ENCODE measurements around the gene SOX18.

SOX18 gene

DNA sequence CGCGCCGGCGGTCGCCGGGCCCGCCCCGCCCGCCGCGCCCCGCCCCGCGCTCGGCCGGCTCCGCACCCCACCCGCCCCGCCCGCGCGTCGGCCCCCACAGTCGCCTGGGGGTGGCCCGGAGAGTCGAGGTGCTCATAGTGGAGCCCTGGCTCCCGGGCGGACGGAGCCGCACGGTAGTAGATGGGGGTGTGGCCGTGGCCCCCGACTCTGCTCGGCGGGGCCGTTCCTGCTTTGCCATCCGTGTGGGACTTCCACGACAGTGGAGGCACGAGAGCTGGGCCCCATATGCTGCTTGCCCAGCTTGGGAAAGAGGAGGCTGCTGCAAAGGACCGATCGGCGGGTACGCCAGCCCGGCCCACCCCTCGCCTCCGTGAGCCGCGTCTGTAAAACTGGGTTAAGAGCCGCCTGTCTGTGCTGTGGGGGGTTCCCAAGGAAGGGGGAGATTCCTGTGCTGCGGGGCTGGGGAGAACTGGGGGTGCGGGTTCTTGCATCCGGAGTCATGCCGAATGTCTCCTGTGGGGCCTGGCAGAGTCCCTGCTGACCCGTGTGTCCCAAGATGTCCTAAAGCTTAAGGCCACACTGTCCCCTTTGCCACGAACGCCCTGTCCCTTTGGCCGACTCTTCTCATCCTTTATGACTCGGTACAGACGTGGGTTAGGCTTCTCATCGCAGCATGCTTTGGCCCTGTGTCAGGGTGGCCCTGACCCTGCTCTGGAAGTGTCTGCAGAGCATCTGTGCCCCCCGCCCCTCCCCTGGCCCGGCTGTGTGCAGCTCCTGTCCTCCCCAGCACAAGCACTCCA is 30.8 kb upstream of the SOX18 start, which contains the start of gene OPRL1:
Gene OPRL1, plus strand, starts transcription at position 70 of the 800 bp plus-strand sequence. CDS start 12,639 bp downstream, outside the sequence.
- DNase-seq (ENCODE audit: low spot score): no peak

DNA sequence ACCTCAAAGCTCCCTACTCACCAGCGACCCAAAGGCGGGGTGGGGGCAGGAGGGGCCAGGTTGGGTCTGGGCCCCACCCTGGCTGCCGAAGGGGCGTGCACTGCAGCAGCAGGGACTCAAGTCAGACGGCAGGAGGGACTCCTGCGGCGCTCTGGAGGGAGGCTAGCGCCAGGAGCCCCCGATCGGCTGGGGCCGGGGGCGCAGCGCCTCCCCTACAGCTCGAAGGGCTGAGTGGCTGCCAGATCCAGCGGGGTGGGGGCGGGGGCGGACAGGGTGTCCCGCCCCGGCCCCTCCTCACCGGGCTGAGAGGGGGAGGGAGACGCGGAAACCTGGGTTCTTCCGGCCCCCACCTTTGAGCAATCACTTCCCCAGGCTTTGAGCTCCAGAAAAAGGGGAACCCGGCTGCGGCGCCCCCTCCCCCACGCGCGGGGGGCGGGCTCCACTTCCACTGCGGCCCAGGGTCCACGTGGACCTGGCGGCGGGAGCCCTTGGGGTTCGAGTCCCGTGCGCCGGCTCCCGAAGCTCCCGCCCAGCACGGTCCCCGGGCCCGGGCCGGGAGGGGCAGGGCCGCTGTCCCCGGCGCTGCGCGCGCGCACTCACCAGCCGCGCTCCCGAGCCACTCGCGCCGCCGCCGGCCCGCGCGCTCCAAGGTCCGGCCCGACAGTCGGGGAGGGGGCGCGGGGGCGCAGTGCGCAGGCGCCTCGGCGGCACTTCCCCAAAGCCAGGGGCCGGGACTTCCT is 30.0 kb upstream of the SOX18 start, which contains the start of gene RGS19:
Gene RGS19, minus strand, starts transcription at position 246 of the 740 bp plus-strand sequence. CDS start 2,632 bp downstream, outside the sequence.
- DNase-seq (ENCODE audit: low spot score): peak; percentile 91

DNA sequence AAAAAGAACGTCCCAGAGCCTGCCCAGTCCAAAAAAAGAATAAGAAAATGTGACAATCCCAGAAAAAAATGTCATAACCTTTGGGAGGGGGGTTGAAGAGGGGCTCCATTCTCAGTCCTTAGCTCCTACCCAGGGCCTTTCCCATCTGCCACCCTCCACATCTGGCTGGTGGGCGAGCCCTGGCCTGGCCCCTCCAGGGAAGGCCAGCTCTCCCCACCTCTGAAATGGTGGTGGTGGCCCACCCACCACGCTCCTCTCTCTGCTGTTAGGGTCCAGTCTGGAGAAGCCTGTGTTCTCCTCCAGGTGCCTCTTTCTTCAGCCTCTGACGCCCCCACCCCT is 29.5 kb upstream of the SOX18 start:
- no peak for DNase-seq (ENCODE audit: low spot score)

DNA sequence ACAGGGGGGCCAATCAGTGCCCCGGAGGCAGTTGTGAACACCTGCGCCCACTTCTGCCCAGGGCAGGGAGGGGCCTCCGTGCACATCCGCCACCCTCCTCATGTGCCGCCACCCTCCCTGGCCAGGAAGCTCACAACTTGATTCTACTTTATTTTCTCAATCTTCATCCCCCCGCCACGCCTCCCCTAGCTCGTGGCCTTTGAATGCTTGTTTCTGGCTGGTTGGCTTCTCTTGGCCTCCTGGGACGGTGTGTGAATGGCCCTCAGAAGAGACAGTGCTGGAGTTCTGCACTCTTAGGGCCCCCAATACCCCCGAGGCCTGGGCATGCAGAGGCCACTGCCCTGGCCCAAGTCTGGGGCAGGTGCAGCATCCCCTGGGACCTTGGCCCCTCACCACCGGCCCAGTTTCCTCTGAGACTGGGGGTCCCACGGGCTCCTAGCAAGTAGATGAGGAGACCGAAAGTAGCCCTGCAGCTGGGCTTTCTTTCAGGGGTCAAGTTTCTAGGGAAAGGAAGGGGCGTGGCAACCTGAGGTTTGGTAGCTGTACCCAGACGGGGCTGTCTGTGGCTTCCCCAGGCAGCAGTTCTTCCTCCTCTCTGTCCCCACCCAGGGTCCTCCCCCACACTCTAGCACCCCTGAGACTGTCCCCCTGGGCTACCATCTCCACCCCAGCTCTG is 28.6 kb upstream of the SOX18 start:
- DNase-seq (ENCODE audit: low spot score): no peak

DNA sequence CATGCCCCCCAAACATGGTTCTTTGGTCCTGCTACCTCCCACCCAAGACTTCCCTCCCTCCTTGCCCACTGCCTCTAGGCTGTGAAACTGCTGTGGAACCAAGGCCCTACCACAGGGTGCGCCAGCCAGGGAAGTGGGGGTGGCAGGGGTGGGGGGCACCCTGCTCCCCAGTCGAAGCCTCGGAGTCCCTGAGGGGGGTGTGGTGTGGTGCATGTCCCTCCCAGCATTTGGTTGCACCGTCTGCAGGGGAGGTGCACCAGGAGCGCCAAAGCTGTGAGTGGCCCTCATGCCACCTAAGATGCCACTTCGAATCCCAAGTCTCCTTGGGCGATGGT is 28.1 kb upstream of the SOX18 start:
- no peak for DNase-seq (ENCODE audit: low spot score)

DNA sequence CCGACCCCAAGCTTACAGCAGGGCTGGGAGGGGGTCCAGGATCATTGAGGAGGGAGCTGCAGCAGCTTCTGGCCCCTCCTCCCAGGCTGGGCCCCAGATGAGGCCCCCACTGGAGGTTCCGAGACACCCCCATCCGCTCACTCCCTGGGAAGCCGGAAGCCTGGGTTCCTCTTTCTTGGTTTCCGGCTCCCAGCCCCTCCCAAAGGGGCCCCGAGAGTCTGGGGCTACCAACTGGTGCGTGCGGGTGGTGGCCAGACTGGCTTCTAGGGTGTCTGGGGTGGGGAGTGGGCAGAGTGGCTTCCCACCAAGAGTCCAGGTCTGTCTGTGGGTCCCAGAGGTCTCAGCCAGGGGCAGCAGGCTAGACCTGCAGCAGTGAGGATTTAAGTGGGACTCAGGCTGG is 27.7 kb upstream of the SOX18 start:
- no peak for DNase-seq (ENCODE audit: low spot score)

DNA sequence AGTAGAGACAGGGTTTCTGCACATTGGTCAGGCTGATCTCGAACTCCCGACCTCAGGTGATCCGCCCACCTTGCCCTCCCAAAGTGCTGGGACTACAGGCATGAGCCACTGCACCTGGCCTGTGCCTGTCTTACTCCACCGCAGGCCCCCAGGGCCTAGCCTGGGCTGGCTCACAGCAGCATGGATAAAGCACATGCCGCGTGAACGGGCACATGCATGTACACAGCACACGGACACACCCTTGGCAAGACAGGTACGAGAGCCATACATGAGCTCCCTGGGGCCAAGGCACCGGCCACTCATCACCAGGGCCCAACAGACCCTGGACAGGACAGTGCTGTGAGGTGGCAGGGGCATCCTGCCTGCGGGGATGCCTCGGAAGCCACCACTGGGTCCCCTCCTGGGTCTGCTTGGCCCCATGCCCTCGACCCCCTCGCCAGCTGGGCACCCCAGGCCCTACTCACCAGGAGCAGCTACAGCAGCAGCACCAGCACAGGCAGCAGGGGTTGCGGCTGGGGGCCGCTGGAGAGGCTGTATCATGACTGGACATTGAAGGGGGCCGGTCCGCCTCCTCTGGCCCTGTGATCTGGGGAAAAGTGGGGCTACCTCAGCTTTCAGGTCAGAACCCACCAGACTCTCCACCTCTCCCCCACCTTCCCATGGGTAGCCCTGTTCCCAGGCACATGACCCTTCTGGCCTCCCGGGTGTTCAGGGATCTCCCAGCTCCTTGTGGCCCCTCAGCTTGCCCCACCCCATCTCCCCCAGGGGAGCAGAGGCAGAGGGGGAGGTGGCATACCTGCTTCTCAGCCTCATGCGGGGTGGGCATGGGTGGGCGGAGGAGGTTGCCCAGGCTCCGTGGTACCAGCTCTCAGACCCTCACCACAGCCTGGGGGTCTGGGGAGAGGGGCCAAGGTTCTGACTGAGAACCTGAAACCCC is 26.9 kb upstream of the SOX18 start:
- no peak for DNase-seq (ENCODE audit: low spot score)

DNA sequence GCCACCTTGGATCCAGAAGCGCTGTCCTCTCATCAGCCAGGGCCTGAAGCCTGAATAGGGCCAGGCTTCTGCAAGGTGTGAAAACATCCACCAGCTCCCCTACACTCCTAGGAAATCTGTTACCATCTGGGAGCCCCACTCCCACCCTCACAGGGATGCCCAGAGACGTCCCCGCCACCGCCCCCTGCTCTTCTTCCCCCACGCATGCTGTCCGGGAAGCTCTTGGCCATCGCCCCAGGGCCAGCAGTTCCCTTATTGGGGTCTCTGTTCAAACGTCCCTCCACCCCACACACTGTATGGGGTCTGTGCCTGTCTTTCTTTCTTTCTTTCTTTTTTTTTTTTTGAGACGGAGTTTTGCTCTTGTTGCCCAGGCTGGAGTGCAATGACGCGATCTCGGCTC is 26.1 kb upstream of the SOX18 start:
- no peak for DNase-seq (ENCODE audit: low spot score)

DNA sequence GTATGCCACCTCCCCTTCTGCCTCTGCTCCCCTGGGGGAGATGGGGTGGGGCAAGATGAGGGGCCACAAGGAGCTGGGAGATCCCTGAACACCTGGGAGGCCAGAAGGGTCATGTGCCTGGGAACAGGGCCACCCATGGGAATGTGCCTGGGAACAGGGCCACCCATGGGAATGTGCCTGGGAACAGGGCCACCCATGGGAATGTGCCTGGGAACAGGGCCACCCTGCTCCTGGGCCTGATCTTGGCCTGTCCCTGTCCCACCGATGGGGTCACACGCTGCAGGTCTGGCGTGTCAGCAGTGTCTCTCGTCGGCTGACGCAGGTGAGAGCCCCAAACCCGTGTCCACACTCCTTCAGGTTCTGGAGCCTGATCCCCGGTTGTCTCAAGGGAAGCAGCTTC is 25.5 kb upstream of the SOX18 start:
- DNase-seq (ENCODE audit: low spot score): no peak

DNA sequence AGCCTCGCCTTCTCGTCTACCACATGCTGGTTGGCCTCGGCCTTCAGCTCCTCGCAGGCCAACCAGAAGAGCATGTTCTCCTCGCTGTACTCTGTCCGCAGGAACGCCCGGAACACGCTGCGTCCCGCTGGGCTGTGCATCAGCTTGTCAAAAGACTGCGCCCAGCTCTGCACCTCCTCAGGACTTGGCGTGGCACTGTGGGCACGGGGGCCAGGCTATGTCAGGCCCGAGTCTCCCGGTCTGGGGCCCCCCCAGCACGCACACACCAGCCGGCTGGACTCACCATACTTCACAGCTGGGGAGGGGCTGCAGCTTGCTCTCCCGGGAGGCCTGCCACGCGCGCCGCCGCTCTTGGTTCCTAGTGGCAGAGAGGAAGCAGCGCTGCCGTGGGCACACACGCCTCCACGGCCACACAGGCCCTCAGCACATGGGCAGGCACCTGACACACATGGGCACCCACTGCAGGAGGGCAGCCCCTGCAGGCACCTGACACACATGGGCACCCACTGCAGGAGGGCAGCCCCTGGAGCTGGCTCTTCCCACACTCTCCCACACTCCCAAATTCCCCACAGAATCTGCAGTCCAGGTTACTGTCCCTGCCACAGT is 24.8 kb upstream of the SOX18 start:
- DNase-seq (ENCODE audit: low spot score): no peak

DNA sequence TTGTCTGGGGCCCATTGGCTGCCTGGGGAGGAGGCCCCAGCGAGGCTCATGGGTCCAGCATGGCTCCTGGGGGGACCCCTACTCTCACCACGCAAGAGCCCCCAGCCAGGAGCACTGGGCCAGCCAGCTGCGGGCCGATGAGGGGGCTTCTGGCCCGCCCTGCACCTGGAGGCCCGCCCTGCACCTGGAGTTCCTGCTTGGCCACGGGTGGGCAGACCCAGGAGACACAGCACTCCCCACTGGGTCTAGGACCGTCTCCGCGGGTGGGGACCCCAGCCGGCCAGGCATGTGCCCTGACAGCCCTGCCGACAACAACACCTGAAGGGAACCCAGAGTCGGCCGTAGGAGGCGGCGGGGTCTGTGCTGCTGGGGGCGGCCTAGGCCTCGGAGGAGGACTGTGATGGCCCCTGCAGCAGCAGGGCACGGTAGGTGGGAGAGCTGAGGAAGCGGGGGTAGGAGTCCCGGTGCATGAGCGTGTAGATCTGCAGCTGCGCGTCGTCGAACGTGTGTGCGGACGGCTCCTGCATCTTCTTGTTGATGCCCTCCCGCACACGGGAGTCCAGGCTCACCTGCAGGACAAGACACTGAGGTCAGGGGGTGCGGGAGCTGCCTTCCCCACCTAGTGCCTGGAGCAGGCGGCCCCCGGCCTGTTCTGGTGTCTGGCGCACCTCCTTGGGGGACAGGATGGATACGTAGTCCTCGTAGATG is 24.2 kb upstream of the SOX18 start:
- no peak for DNase-seq (ENCODE audit: low spot score)

DNA sequence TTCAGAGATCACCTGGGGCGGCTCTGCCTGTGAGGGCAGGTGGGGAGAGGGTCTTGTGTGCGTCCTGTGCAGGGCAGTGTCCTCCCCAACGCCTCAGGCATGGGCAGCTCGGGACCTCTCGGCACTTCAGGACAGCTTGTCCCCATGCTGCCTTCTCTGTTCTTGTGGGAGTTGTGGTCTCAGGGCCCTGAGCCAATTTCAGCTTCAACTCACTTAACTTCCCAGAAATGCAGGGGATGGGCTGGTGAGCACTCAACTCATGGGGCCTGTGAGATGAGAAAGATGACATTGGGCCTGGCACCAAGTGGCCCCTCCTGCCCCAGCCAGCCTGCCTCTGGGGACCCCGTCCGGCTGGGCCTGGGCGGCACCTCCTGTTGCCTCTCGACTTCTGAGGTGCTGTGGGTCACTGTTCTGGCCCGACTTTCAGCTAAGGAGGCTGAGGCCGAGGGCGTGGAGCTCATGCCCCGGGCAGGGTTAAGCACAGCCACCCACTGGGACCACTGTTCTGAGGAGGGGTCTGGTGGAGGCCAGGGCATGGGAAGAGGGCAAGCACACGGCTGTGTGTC is 23.1 kb upstream of the SOX18 start:
- no peak for DNase-seq (ENCODE audit: low spot score)

DNA sequence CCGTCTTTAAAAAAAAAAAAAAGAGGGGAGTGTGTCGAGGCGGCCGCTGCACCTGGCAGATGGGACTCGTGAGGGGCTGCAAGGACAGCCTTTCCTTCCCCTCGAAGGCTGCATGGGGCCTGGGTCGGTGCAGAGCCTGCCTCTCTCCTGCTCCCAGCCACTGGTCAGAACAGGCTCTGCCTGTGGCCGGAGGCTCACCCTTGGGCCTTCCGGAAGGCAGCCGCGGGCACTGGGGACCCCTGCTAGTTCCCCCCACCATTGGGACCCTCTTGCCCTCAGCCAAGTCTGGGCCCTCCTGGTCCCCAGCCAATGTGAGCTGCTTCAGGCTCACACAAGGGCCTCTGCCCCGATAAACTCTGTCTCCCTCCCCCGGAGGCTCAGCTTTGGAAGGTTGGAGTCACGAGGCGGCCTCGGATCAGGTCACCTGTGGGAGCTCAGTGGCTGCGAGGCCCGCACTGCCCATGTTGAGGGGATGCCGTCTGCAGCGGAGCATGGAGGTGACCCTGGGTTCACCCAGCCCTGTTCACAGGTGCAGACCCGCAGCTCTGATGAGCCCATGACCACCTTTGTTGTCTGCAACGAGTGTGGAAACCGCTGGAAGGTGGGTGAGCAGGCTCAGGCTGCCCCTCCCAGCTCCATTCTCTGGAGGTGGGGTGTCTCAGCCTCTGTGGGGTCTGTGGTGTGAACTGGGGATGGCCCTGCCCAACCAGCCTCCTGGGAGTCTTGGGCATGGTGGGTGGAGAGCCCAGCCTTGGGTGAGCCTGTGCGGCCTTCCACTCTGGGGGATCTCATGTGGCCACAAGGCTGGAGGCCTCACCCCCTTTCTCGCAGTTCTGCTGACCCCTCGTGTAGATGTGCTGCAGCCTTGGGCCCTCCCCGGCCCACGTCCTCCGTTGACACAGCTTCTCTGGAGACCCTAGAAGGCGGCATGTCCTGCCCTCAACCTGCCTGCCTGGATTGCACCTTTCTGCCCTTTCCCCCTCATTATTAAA is 22.2 kb upstream of the SOX18 start:
- no peak for DNase-seq (ENCODE audit: low spot score)

DNA sequence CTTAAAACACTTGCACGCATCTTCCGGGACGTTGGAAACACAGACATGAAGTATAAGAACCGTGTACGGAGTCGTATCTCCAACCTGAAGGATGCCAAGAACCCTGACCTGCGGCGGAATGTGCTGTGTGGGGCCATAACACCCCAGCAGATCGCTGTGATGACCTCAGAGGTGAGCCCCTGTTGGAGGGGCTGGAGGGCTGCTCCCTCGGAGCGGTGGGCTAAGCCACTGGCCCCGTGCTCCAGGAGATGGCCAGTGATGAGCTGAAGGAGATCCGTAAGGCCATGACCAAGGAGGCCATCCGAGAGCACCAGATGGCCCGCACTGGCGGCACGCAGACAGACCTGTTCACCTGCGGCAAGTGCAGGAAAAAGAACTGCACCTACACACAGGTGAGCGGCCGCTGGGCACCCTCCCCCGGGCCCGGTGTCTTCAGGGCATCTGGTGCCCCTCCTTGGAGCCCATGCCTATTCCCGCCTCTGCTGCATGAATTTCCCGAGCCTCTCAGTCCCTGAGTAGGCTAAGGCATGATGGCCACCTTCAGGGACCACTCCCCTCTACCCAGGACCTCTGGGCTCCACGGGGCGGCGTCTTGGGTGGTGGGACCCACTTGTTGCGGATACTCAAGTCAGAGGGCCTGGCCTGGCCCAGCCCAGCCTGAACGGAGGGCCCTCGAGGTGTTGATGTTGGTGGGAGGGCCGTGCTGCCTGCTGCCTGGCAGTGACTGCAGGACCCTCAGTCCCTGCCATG is 21.0 kb upstream of the SOX18 start:
- DNase-seq (ENCODE audit: low spot score): no peak

DNA sequence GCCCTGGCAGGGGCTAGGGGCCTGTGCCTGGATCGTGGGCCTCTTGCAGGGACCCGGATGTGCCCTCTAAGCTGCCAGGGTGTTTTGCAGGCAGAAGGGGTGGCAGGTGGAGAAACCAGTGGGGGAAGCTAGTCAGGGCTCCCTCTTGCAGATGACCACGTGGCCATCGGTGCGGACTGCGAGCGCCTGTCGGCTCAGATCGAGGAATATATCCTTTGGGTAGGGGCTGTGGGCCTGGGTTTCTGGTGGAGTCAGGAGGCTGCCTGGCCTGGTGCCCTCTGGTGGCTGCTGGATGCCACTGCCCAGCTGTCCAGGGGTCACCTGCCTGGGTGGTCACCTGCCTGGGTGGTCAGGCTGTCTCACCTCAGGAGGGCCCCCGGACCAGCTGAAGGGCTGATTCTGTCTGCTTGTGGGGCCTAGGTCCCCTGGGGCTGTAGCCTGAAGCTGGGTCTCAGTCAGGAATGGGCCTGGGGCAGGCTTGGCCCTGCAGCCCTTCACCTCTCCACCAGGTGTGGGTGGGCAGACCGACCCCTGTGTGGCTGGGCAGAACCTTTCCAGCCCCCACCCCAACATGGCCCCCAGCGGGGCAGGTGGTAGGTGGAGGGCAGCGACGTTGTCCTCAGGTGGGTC is 20.3 kb upstream of the SOX18 start:
- DNase-seq (ENCODE audit: low spot score): peak; percentile 70

DNA sequence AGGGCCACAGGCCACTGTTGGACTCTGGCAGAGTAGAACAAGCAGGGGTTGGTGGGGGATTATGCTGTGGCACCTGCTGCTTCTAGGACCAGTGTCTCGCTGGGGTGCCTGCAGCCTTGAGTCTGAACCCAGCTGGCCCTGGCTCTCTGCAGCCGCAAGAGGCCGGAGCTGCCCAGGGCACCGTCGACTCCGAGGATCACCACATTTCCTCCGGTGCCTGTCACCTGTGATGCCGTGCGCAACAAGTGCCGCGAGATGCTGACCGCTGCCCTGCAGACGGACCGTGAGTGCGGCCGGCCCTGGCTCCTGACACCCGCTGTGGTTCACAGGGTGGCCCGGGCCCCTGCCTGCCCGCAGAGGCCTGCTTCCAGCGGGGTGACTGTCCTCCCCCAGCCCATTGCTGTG is 19.8 kb upstream of the SOX18 start:
- no peak for DNase-seq (ENCODE audit: low spot score)

DNA sequence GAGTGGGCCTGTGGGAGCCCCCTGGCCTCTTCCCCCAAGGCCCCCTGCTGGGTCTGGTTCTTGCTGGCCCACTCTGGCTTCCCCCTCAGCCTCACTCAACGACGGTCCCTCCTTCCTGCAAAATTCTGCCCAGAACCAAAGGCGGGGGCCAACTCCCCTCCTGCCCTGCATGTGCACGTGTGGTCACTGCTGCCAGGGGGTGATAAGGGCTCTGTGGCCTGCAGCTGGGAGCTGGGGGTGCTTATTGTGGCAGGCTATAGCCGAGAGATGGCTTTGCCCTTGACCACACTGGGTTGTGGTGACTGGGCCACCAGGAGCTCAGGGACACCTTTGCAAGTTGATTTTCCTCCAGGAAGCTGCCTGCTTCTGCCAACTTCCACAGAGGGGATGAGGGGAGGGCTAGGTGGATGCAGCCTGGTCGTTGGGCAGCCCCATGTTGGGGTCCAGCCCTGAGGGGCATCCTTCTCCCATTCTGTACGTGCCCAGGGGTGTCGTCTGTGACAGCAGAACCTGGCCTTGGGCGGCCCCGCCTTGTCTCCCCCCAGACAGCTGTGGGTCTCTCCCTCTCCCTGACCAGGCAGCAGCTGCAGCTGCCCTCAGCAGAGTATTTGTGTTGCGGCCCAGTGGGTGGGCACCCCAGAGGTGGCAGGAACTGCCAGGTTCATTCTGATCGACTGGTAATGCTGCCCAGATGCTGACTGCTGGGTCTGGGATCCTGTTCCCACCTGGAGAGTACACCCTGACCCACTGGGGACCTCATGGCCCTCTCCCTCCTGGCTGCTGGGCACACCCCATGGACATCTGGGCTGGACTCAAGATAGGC is 19.2 kb upstream of the SOX18 start:
- no peak for DNase-seq (ENCODE audit: low spot score)

All from AG20443 (cell line).